HEK293 (cell line): ENCODE measurements around the gene LBH.
A peak's percentile ranks its signal among the peaks of the same experiment; 100 is the strongest.

Source experiments
- BCL11B ChIP-seq: fragments of 450-650 bp; formaldehyde crosslinking; IDR thresholded peaks from 2 replicates; pipeline ENCODE4 v1.5.1; 2016; ENCODE audit warnings: low read depth, missing biosample characterization, missing genetic modification characterization
- FEZF1 ChIP-seq: fragments of 450-650 bp; formaldehyde crosslinking; IDR thresholded peaks from 2 replicates; pipeline ENCODE4 v1.5.1; 2016; ENCODE audit warnings: missing biosample characterization, missing genetic modification characterization
- GLIS1 ChIP-seq: fragments of 450-650 bp; formaldehyde crosslinking; IDR thresholded peaks from 2 replicates; pipeline ENCODE4 v1.5.1; 2016; ENCODE audit warnings: missing biosample characterization, missing genetic modification characterization
- IKZF3 ChIP-seq: fragments of 450-650 bp; IDR thresholded peaks from 2 replicates; pipeline ENCODE4 v1.5.0; 2018; ENCODE audit warnings: missing biosample characterization, mild to moderate bottlenecking, missing genetic modification characterization, moderate library complexity
- SALL2 ChIP-seq: fragments of 450-650 bp; formaldehyde crosslinking; IDR thresholded peaks from 2 replicates; pipeline ENCODE4 v1.5.0; 2017; ENCODE audit warnings: missing biosample characterization, mild to moderate bottlenecking, missing genetic modification characterization, borderline replicate concordance
- SETDB1 ChIP-seq: IDR thresholded peaks from one replicate; pipeline ENCODE4 v1.6.1; 2017; ENCODE audit warnings: mild to moderate bottlenecking, low read length, moderate library complexity, mixed read lengths; ENCODE audit not compliant: insufficient read length
- ZBTB44 ChIP-seq: fragments of 450-650 bp; IDR thresholded peaks from 2 replicates; pipeline ENCODE4 v1.5.1; 2018; ENCODE audit warnings: missing biosample characterization, mild to moderate bottlenecking, missing genetic modification characterization
- ZBTB48 ChIP-seq: fragments of 450-650 bp; formaldehyde crosslinking; IDR thresholded peaks from 2 replicates; pipeline ENCODE4 v1.5.1; 2016; ENCODE audit warnings: missing biosample characterization, missing genetic modification characterization
- ZFP69B ChIP-seq: fragments of 450-650 bp; formaldehyde crosslinking; IDR thresholded peaks from 2 replicates; pipeline ENCODE4 v1.5.1; 2016; ENCODE audit warnings: missing biosample characterization, missing genetic modification characterization
- ZNF132 ChIP-seq: fragments of 450-650 bp; formaldehyde crosslinking; IDR thresholded peaks from 2 replicates; pipeline ENCODE4 v1.5.1; 2017; ENCODE audit warnings: missing biosample characterization, missing genetic modification characterization, borderline replicate concordance
- ZNF248 ChIP-seq: fragments of 450-650 bp; formaldehyde crosslinking; IDR thresholded peaks from 2 replicates; pipeline ENCODE4 v1.5.1; 2017; ENCODE audit warnings: missing biosample characterization, missing genetic modification characterization
- ZNF324 ChIP-seq: fragments of 450-650 bp; formaldehyde crosslinking; IDR thresholded peaks from 2 replicates; pipeline ENCODE4 v1.5.1; 2016; ENCODE audit warnings: missing biosample characterization, missing genetic modification characterization
- ZNF354C ChIP-seq: fragments of 450-650 bp; formaldehyde crosslinking; IDR thresholded peaks from 2 replicates; pipeline ENCODE4 v1.5.1; 2016; ENCODE audit warnings: missing biosample characterization, missing genetic modification characterization, low read depth, borderline replicate concordance
- ZNF37A ChIP-seq: fragments of 450-650 bp; IDR thresholded peaks from 2 replicates; pipeline ENCODE4 v1.5.1; 2018; ENCODE audit warnings: missing biosample characterization, missing genetic modification characterization
- ZNF404 ChIP-seq: fragments of 450-650 bp; formaldehyde crosslinking; IDR thresholded peaks from 2 replicates; pipeline ENCODE4 v1.5.1; 2017; ENCODE audit warnings: missing biosample characterization, missing genetic modification characterization
- ZNF426 ChIP-seq: fragments of 450-650 bp; formaldehyde crosslinking; IDR thresholded peaks from 2 replicates; pipeline ENCODE4 v1.5.1; 2017; ENCODE audit warnings: missing biosample characterization, missing genetic modification characterization, mild to moderate bottlenecking, inconsistent platforms, moderate library complexity
- ZNF48 ChIP-seq: fragments of 450-650 bp; formaldehyde crosslinking; IDR thresholded peaks from 2 replicates; pipeline ENCODE4 v1.5.1; 2016; ENCODE audit warnings: missing biosample characterization, missing genetic modification characterization
- ZNF529 ChIP-seq: fragments of 450-650 bp; formaldehyde crosslinking; IDR thresholded peaks from 2 replicates; pipeline ENCODE4 v1.5.1; 2017; ENCODE audit warnings: missing genetic modification characterization, missing biosample characterization; ENCODE audit not compliant: insufficient replicate concordance
- ZNF555 ChIP-seq: fragments of 450-650 bp; formaldehyde crosslinking; conservative IDR thresholded peaks from 2 replicates; pipeline ENCODE4 v1.5.1; 2017; ENCODE audit warnings: missing biosample characterization, mild to moderate bottlenecking, missing genetic modification characterization, inconsistent platforms
- ZNF629 ChIP-seq: fragments of 450-650 bp; formaldehyde crosslinking; IDR thresholded peaks from 2 replicates; pipeline ENCODE4 v1.5.1; 2017; ENCODE audit warnings: missing biosample characterization, missing genetic modification characterization
- ZNF776 ChIP-seq: fragments of 450-650 bp; formaldehyde crosslinking; IDR thresholded peaks from 2 replicates; pipeline ENCODE4 v1.5.0; 2017; ENCODE audit warnings: missing biosample characterization, missing genetic modification characterization, borderline replicate concordance
- ZNF843 ChIP-seq: fragments of 450-650 bp; formaldehyde crosslinking; IDR thresholded peaks from 2 replicates; pipeline ENCODE4 v1.5.1; 2016; ENCODE audit warnings: missing biosample characterization, missing genetic modification characterization
- TF ChIP-seq, protein P1 (sequence below): fragments of 450-650 bp; formaldehyde crosslinking; IDR thresholded peaks from 2 replicates; pipeline ENCODE4 v1.5.1; 2016; ENCODE audit warnings: missing biosample characterization, missing genetic modification characterization, borderline replicate concordance
- TF ChIP-seq, protein P2 (sequence below): fragments of 450-650 bp; formaldehyde crosslinking; IDR thresholded peaks from 2 replicates; pipeline ENCODE4 v1.5.1; 2016; ENCODE audit warnings: missing biosample characterization, missing genetic modification characterization
- TF ChIP-seq, protein P3 (sequence below): fragments of 450-650 bp; formaldehyde crosslinking; IDR thresholded peaks from 2 replicates; pipeline ENCODE4 v1.5.1; 2016; ENCODE audit warnings: missing biosample characterization, missing genetic modification characterization
- TF ChIP-seq, protein P4 (sequence below): fragments of 450-650 bp; IDR thresholded peaks from 2 replicates; pipeline ENCODE4 v1.5.1; 2018; ENCODE audit warnings: missing biosample characterization, missing genetic modification characterization
- TF ChIP-seq, protein P5 (sequence below): fragments of 450-650 bp; formaldehyde crosslinking; IDR thresholded peaks from 2 replicates; pipeline ENCODE4; 2016; ENCODE audit warnings: missing biosample characterization, missing genetic modification characterization

LBH gene

GRCh38 chr2:30252723-30253701 is 21.7 kb downstream of the LBH start (continued):
- TF ChIP-seq, protein P1, sequence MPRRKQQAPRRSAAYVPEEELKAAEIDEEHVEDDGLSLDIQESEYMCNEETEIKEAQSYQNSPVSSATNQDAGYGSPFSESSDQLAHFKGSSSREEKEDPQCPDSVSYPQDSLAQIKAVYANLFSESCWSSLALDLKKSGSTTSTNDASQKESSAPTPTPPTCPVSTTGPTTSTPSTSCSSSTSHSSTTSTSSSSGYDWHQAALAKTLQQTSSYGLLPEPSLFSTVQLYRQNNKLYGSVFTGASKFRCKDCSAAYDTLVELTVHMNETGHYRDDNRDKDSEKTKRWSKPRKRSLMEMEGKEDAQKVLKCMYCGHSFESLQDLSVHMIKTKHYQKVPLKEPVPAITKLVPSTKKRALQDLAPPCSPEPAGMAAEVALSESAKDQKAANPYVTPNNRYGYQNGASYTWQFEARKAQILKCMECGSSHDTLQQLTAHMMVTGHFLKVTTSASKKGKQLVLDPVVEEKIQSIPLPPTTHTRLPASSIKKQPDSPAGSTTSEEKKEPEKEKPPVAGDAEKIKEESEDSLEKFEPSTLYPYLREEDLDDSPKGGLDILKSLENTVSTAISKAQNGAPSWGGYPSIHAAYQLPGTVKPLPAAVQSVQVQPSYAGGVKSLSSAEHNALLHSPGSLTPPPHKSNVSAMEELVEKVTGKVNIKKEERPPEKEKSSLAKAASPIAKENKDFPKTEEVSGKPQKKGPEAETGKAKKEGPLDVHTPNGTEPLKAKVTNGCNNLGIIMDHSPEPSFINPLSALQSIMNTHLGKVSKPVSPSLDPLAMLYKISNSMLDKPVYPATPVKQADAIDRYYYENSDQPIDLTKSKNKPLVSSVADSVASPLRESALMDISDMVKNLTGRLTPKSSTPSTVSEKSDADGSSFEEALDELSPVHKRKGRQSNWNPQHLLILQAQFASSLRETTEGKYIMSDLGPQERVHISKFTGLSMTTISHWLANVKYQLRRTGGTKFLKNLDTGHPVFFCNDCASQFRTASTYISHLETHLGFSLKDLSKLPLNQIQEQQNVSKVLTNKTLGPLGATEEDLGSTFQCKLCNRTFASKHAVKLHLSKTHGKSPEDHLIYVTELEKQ: no peak
- no peak for TF ChIP-seq ZNF324 (tag by site-specific recombination)
- no peak for TF ChIP-seq BCL11B (tag by site-specific recombination)
- TF ChIP-seq ZBTB44: peak; percentile 57; the same call in 1 of the 2 replicates
- TF ChIP-seq ZNF37A (tag by site-specific recombination): no peak
- TF ChIP-seq ZNF354C (tag by site-specific recombination): no peak
- TF ChIP-seq ZNF248 (tag by site-specific recombination): no peak
- TF ChIP-seq ZBTB48 (tag by site-specific recombination): no peak
- TF ChIP-seq ZNF555: no peak
- TF ChIP-seq, protein P2, sequence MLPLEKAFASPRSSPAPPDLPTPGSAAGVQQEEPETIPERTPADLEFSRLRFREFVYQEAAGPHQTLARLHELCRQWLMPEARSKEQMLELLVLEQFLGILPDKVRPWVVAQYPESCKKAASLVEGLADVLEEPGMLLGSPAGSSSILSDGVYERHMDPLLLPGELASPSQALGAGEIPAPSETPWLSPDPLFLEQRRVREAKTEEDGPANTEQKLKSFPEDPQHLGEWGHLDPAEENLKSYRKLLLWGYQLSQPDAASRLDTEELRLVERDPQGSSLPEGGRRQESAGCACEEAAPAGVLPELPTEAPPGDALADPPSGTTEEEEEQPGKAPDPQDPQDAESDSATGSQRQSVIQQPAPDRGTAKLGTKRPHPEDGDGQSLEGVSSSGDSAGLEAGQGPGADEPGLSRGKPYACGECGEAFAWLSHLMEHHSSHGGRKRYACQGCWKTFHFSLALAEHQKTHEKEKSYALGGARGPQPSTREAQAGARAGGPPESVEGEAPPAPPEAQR (tag by site-specific recombination): no peak
- no peak for TF ChIP-seq SETDB1
- TF ChIP-seq, protein P3, sequence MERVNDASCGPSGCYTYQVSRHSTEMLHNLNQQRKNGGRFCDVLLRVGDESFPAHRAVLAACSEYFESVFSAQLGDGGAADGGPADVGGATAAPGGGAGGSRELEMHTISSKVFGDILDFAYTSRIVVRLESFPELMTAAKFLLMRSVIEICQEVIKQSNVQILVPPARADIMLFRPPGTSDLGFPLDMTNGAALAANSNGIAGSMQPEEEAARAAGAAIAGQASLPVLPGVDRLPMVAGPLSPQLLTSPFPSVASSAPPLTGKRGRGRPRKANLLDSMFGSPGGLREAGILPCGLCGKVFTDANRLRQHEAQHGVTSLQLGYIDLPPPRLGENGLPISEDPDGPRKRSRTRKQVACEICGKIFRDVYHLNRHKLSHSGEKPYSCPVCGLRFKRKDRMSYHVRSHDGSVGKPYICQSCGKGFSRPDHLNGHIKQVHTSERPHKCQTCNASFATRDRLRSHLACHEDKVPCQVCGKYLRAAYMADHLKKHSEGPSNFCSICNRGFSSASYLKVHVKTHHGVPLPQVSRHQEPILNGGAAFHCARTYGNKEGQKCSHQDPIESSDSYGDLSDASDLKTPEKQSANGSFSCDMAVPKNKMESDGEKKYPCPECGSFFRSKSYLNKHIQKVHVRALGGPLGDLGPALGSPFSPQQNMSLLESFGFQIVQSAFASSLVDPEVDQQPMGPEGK (tag by site-specific recombination): 0 out of 2 replicates have a peak, but pooled peaks have one; percentile 28
- TF ChIP-seq ZNF529 (tag by site-specific recombination): no peak
- TF ChIP-seq FEZF1 (tag by site-specific recombination): no peak
- no peak for TF ChIP-seq ZNF426 (tag by site-specific recombination)
- peak; percentile 48 for TF ChIP-seq ZNF629
- TF ChIP-seq, protein P4, sequence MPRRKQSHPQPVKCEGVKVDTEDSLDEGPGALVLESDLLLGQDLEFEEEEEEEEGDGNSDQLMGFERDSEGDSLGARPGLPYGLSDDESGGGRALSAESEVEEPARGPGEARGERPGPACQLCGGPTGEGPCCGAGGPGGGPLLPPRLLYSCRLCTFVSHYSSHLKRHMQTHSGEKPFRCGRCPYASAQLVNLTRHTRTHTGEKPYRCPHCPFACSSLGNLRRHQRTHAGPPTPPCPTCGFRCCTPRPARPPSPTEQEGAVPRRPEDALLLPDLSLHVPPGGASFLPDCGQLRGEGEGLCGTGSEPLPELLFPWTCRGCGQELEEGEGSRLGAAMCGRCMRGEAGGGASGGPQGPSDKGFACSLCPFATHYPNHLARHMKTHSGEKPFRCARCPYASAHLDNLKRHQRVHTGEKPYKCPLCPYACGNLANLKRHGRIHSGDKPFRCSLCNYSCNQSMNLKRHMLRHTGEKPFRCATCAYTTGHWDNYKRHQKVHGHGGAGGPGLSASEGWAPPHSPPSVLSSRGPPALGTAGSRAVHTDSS (tag by site-specific recombination): no peak
- peak; percentile 63 for TF ChIP-seq GLIS1 (tag by site-specific recombination)
- TF ChIP-seq ZNF404 (tag by site-specific recombination): no peak
- TF ChIP-seq ZNF776 (tag by site-specific recombination): no peak
- no peak for TF ChIP-seq ZNF48 (tag by site-specific recombination)
- TF ChIP-seq ZNF843 (tag by site-specific recombination): 0 out of 2 replicates have a peak, but pooled peaks have one; percentile 33
- TF ChIP-seq ZFP69B (tag by site-specific recombination): no peak
- no peak for TF ChIP-seq SALL2 (tag by site-specific recombination)
- TF ChIP-seq ZNF132: no peak
- TF ChIP-seq, protein P5, sequence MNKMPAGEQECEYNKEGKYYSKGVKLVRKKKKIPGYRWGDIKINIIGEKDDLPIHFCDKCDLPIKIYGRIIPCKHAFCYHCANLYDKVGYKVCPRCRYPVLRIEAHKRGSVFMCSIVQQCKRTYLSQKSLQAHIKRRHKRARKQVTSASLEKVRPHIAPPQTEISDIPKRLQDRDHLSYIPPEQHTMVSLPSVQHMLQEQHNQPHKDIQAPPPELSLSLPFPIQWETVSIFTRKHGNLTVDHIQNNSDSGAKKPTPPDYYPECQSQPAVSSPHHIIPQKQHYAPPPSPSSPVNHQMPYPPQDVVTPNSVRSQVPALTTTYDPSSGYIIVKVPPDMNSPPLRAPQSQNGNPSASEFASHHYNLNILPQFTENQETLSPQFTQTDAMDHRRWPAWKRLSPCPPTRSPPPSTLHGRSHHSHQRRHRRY (tag by site-specific recombination): no peak
- TF ChIP-seq IKZF3 (tag by site-specific recombination): no peak
